HG03469 (cell line): ENCODE data around the gene SLC10A3.
A peak's percentile ranks its signal among the peaks of the same experiment; 100 is the strongest.

Source experiments
- ATAC-seq: cut with Tn5 transposase; IDR thresholded peaks from one replicate; pipeline ENCODE4 v1.9.1; 2021; ENCODE audit warnings: mild to moderate bottlenecking, moderate library complexity, moderate number of reproducible peaks; ENCODE audit not compliant: unreplicated experiment

SLC10A3 gene

DNA sequence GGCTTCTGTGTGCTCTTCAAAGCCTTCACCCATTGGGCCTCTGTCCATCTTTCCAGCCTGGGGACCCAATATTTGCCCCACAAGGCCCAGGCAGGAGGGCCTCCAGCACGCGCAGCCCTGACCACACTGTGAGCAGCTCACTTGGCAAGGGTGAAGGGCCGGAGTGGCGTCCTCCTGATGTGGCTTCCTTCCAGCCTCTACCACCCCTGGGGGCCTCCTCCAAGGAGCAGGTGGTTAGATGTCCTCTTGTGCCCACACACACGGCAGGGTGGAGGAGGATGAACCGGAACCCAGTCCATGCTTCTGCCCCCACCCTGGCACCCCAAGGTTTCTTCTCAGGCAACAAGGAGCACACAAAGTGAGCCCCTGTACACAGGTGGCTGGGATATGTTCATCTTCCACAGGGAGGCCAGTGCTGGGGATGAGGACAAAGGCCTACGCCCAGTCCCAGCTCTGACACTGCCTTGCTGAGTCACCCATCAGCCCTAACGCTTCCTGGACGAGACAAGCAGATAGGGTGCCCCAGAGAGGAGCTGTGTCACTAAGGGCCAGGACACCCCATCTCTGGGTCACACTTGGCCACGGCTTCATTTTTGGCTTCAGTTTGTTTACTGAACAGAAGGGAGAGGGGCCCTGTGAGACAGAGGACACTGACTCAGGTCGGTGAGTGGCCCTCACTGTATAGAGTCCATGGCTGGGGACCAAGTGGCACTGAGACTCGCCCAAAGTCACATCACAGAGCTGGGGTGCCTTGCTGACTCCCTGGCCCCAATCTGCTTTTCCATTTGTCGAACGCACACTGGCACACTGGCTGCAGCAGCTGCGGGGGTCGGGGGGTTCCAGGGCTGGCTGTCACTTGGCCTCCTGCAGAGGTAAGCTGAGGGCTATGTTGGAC lies 5.9 kb downstream of the SLC10A3 start:
- ATAC-seq: no peak

DNA sequence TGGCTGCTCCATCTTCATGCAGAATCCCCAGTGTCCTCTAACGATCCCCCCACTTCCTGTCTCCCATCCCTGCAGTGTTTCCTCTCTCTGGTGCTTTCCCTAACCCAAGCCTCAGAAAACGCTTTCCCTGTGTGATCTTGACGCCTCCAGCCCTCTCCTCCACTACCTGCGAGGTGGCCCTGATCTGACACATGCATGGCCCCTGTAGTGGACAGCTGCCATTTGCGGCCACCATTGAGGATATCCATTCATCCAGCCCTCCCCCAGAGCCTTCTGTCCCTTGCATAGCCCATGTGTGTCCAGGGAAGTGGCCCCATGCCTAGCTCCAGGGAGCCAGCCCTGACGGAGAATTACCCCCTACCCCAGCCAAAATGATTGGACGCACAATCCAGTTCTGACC lies 7.1 kb downstream of the SLC10A3 start:
- ATAC-seq: no peak

DNA sequence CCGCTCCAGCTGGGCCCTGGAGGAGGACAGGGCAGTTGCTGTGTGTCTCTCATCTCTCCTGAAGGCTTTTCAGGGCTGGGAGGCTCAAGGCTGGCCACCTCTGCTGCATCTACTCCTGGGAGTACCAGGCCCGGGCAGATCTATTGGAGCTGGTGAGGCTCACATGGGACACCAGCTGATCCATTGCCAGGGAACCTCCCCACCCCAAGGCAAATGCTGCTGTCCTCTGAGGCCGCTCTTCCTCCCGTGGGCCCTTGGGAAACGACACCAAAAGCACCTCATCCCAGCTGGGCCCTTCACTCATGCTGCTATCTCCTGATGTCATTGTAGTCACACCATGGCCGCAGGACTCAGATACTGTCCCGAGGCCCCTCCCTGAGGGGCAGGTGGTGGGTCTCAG lies 7.6 kb downstream of the SLC10A3 start:
- no peak for ATAC-seq

DNA sequence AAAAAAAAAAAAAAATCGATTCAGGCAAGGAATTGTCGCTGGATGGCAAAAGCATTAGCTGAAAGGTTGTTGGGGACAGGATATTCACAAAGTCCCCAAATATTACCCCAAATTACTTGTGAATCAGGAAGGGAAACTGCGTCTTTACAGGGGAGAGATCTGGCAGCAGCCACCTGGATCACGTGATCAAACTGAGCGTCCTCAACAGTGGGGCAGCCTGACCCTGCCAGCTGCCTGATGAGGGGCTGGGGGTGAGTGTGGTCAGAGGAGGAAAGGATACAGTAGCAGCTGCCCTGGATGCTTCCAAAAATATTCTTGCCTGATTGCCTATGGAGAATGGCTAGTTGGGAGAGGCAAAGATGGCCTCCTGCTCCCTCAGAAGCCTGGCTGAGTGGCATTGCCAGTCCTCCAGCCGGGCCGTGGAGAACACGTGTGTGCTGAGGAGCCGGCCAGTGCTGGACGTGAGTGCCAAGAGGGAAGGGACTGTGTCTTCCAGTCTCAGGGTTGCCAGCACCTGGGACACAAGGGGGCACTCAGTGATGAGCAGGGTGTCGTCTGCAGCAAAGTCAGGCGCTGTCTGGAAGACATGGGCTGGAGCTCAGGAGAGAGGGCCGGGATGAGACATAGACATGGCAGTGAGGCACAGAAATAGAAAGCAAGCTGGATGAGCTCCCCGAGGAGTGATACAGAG lies 8.4 kb downstream of the SLC10A3 start:
- ATAC-seq: no peak

DNA sequence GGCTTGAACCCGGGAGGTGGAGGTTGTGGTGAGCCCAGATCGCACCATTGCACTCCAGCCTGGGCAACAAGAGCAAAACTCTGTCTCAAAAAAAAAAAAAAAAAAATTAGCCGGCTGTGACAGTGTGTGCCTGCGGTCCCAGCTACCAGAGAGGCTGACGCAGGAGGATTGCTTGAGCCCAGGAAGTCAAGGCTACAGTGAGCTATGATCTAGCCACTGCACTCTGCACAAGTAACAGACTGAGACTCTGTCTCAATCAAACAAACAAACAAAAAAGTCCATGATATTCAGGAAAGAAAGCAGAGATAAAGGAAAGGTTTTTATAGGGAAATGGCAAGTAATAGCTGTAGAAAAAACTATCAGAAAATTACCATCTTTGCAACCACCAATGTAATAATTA lies 9.2 kb downstream of the SLC10A3 start:
- ATAC-seq: no peak

DNA sequence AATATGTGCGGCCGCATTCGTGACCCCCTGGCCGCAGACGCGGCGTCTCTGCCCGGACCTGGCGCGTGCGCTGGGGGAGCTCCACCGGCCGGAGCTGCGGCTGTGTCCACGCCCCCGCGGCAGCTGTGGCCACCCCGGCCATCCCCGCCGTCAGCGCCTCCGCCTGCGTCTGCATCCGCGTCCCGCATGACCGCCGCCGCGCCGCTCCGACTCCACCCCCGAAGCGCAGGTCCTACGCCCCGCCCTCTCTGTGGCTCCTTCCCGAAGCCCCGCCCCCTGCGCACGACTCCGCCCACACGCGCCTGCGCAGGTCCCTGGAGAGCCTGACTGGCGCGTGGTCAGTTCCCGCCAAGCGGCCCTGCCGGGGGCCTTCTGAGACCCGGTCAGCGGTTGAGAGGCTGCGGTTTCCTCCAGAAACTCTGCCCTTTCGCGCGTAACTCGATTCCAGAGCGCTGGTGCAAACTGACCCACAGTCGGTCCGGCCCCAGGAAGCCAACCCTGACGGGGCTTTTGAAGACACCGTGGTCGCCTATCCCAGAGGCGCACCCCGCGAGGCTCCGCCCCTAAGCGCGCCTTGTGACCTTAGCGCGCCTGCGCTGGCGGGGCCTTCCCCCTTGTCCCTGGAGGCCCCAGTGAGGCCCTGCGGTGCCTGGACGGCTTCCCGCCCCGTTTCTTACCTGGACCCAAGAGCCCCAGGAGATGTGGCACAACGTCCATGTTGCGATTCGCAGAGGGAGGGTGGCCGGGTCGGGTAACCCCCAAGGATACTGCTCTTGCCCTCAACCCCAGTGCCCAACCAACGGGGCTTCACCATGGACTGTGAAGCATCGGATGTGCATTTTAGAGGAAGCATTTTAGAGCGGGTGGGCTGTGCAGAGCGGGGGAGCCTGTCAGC lies 11.5 kb downstream of the SLC10A3 start, which contains the start of gene LAGE3:
TSS of gene LAGE3 (minus strand) at position 554 of the 895 bp plus-strand sequence. CDS start at position 188, 366 bp downstream.
- peak; percentile 69 for ATAC-seq

DNA sequence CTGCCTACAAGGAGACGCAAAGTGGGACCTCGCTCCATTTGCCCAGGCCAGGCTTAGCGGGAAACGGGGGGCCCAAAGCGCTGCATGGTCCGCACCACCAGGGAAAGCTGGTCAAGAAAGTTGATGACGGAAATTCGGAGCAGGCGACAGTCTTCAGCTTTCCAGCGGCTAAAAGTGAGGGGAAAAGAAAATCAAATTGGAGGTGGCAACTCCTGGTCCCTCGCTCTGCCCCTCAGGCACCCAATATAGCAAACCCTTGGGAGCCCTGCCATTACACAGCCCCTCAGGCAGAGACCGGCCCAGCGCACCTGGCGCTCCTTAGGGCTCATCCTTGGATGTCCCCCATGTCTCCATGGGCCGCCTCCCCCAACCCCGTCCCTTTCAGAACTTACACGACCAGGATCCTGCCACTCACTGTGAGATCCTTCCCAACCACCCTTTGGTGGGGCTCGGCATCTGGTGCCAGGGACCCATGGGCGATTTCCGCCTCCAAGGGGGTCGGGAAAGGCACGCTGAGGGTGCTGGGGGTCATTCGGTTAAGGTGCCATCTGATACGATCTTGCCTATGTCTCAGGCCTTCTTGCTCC lies 12.4 kb downstream of the SLC10A3 start:
- ATAC-seq: no peak

DNA sequence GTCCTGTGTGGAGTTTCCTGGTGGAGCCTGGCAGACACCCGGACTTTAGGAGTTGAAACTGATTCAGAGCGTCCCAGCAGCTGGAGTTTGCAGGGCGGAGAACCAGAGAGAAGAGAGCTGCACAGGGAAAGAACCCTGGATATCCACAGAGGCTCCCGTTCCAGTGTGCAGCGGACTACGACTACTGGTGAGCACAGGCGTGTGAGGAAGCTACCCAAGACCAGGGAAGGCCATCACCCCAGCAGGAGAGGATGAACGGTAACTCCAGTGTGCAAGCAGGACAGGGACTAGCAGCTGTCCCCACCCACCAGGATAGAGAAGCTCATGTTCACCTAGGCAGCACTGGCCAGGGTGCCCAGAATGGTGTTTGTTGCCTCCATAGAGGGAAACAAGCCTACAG lies 13.6 kb downstream of the SLC10A3 start:
- ATAC-seq: no peak

DNA sequence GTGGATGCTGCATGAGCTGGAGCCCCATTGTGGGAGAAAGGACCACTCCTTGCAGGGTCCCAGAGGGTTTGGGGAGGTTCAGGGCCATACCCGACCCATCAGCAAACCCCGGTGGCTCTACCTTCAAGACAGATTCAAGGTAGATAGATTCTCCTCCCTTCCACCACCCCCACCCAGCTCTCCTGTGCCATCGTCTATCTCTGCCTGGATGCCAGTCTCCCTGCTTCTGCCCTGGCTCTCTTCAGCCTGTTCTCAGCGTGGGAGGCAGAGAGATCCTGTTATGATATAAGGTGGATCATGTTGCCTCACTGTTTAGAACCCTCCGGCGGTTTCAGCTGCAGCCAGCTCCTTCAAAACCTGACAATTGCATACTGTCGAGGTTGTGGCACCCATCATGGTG lies 16.7 kb downstream of the SLC10A3 start:
- ATAC-seq: no peak

DNA sequence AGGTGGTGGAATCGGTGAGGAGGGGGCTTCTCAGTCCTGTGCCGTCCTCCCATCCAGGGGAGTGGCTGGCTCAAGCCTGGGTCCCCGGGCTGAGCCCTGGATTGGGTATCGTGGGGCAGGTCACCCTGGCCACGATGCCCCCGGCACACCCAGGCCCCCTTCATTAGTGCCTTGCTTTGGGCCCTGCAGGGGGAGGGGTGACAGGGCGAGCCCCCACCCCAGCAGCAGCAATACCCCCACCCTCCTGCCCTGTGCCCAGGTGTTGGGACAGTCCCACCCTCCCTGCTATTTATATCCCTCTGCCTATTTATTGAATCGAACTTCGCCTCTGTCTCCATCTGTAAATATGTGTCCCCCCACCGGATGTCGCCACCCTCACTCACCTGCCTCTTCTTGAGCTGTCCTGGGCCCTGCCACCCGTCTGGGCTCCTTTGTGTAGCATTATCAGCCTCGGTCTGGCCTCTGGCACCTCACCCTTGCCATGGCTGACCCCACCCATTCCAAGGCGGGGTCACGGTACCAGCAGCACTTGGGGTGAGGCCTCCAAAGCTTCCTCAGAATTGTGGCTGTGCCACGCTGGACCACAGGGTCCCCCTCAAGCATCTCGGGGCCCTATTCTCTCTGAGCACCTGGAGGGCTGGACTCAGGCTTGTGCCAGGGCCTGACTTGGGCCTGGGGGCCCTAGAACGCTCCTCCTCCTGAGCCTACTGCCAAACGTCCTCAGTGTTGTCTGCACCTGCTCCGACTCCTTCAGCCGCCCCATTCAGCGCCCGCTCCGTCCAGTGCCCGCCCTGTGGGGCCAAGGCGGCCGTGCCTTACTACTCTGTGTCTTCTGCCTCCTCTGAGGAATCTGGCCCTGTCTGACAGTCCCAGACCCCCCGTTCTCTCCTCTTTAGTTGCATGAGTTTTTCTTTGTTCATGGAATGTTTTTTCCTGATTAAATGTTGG lies 17.5 kb downstream of the SLC10A3 start:
- ATAC-seq: no peak

DNA sequence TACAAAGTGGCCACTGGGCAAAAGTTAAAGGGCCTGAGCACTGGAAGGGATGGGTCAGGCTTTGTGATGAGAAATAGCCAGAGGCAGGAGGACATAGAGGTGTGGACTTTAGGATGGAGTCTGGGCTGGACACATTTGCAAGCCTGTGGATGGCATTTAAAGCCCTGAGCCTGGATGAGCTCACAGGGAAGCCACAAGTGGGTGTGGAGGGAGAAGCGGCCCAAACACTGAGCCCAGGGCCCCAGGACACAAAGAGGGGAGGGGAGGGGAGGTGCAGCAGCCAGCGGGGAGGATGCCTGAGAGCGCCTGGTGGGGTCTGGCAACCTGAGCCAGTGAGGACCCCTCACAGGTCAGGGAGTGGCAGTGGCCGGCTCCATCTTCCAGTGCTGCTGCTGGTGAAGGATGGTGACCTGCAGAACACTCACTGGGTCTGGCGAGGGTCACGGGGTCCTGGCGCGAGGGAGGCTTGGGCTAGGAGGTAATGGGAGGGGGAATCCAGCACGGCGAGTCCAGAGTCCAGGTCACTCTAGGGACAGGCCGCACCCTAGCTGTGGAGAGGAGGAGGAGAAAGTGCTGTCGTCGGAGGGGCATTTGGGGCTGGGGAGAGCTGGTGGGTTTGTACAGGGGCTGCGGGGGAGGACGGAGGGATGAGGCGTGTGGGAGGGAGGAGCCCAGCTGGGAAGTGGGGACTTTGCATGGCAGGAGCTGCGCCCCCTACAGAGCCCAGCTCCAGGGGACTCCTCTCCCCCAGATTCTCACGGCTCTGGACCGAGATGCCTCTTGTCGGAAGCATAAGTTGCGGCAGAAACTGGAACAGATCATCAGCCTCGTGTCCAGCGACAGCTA lies 18.4 kb downstream of the SLC10A3 start:
- no peak for ATAC-seq

DNA sequence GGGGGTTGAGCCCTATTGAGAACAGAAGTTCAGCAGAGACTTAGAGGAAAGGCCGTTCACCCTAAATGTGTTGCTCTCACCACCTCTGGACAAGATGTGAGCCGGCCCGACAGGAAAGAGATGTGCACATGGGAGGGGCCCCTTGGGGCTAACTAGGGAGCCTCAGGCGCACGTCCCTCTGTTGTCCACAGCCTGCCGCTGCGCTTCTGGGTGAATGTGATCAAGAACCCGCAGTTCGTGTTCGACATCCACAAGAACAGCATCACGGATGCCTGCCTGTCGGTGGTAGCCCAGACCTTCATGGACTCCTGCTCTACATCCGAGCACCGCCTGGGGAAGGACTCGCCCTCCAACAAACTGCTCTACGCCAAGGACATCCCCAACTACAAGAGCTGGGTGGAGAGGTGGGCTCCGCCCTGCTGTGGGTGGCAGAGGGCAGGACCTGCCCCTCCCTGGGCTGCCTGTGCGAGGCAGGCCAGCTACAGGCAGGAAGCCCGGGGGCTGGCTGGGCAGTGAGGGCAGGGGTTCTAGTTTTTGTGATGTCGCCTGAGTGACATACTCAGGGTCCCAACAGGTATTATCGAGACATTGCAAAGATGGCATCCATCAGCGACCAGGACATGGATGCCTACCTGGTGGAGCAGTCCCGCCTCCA lies 19.4 kb downstream of the SLC10A3 start:
- no peak for ATAC-seq

DNA sequence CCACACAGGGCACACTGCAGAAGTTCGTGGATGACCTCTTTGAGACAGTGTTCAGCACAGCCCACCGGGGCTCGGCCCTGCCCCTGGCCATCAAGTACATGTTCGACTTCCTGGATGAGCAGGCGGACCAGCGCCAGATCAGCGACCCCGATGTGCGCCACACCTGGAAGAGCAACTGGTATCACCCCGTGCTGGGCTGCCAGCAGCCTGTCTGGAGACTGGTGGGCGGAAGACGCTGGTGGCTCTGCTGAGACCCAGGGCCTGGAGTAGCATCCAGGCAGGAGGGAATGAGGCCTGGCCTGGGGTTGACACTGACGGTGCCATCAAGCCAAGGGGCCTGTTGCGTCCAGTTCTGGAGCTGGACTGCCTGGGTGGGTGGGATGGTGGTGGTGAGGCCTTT lies 20.0 kb downstream of the SLC10A3 start:
- no peak for ATAC-seq

DNA sequence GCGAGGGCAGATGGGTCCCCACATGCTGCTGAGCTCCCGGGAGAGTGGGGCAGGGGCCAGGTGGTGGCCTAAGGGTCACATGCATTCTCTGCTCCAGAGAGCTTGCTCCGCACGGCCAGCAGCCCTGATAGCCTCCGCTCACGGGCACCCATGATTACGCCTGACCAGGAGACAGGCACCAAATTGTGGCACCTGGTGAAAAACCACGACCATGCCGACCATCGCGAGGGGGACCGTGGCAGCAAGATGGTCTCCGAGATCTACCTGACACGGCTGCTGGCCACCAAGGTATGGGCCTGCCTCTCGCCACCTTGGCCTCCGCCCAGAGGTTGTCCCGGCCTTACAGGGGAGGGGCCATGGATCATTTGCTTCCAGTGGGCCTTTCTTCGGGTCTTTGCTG lies 20.5 kb downstream of the SLC10A3 start:
- ATAC-seq: no peak

DNA sequence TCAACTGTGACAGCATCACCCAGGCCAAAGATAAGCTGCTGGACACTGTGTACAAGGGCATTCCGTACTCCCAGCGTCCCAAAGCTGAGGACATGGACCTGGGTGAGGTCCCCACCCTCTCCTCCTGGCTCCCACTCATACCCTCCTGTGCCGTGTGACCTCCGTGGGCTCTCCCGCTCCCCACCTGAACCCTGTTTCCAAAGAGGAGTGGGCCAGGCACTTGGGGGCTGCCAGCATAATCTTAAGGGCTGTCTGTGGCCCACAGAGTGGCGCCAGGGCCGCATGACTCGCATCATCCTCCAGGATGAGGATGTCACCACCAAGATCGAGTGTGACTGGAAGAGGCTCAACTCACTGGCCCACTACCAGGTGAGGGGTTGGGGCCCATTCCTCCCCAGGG lies 21.3 kb downstream of the SLC10A3 start:
- ATAC-seq: no peak

DNA sequence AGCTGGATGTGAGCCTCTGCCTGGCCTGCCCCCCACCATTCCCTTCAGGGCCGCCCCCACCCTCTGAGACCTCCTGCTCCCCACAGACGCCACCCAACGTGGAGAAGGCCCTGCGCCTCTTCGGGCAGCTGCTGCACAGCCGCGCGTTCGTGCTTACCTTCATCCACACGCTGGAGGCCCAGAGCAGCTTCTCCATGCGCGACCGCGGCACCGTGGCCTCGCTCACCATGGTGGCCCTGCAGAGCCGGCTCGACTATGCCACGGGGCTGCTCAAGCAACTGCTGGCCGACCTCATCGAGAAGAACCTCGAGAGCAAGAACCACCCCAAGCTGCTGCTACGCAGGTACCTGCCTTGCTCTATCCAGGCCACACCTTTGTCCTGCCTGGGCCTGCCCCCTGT lies 22.2 kb downstream of the SLC10A3 start:
- ATAC-seq: no peak

DNA sequence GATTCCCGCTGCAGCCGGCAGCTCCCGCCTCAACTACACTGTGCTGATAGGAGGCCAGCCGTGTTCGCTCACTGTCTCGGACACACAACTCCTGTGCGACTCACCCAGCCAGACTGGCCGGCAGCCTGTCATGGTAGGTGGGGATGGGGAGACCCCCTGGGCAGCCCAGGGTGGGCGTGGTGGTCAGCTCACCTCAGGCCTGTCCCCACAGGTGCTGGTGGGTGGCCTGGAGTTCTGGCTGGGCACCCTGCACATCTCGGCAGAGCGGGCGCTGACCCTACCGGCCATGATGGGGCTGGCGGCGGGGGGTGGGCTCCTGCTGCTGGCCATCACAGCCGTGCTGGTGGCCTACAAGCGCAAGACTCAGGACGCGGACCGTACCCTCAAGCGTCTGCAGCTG lies 22.9 kb downstream of the SLC10A3 start:
- no peak for ATAC-seq

DNA sequence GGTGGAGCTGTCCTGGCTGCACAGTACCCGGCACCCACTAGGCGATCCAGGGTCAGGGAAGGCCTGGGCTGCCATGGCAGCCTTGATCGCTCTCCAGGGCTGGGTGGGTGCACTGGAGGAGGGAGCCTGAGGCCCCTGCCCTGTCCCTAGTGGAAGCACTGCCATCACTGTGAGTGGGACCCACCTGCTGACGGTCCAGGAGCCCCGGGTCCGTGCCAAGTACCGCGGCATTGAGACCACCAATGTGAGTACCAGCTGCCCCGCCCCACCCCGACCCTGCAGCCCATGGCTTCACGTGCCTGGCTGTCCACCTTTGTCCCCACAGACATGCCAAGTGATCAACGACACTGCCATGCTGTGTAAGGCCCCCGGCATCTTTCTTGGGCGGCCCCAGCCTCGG lies 23.5 kb downstream of the SLC10A3 start:
- ATAC-seq: no peak
